Gastrocnemius medialis (tissue), 4 donors: ENCODE results near the gene NPY4R. TPM values are rescaled to one million over a fixed set of nuclear protein-coding genes. Genes with fewer than 3 reads are reported as not detected.
"Not testable (repeated sequence)": the region's sequence is repeated elsewhere in the genome, so short reads cannot be mapped to it uniquely, and the experiment has no call there.

Experiments used
- ATAC-seq, 2 donors: fragments of 150-250 bp; one replicate each; pipeline ENCODE4 v1.9.1; 2016
- DNase-seq, 2 donors: peaks; one replicate each; pipeline ENCODE4 v3.0.0-alpha.2; 2019
- H3K27ac ChIP-seq, 4 donors: fragments of 200-600 bp; sonication (generic); 1 replicate in 1 of 4; 2 replicates in 3 of 4; pipeline ENCODE4 v1.5.1; 2016 to 2018; ENCODE audit warnings: mild to moderate bottlenecking in 2 of 4, moderate library complexity in 1 of 4
- H3K27me3 ChIP-seq, 3 donors: fragments of 200-600 bp; sonication (generic) in 2 of 3; 1 replicate in 1 of 3; 2 replicates in 2 of 3; pipeline versions ENCODE4 v1.5.1 to v1.6.0; 2016 to 2019; ENCODE audit warnings: mild to moderate bottlenecking in 1 of 3, moderate library complexity in 1 of 3
- H3K36me3 ChIP-seq, 2 donors: fragments of 200-600 bp; sonication (generic) in 1 of 2; one replicate each; pipeline ENCODE4 v1.5.1; 2017 to 2018
- H3K4me1 ChIP-seq, 2 donors: fragments of 200-600 bp; sonication (generic) in 1 of 2; one replicate each; pipeline ENCODE4 v1.5.1; 2016 to 2017; ENCODE audit warnings: mild to moderate bottlenecking in 2 of 2
- H3K4me3 ChIP-seq, 4 donors: fragments of 200-600 bp; sonication (generic) in 3 of 4; 1 replicate in 1 of 4; 2 replicates in 3 of 4; pipeline ENCODE4 v1.5.1; 2016 to 2019; ENCODE audit warnings: mild to moderate bottlenecking in 2 of 4
- H3K9me3 ChIP-seq, 3 donors: fragments of 200-600 bp; sonication (generic) in 2 of 3; 1 replicate in 1 of 3; 2 replicates in 2 of 3; pipeline ENCODE4 v1.5.1; 2016 to 2019
- in situ Hi-C, 4 donors: fragments of 200-750 bp; cut with MboI; loops; one replicate each; pipeline versions ENCODE4 v1.15.0 to v1.8.0; 2017; ENCODE audit warnings: low sequenced_read_pairs in 4 of 4
- intact Hi-C: fragments of 100-400 bp; cut with DNase I; formaldehyde crosslinking; loops from one replicate; pipeline ENCODE4 v1.15.1; 2023; ENCODE audit warnings: low total_unique reads
- total RNA-seq, 4 donors: library from RNA; depleted of rRNA; stranded (reverse); fragments of >200 nt; gene quantifications; one replicate each; pipeline versions ENCODE4 v1.1.0 to v1.2.3, GENCODE V29; 2016

Gene NPY4R
- total RNA-seq, 4 donors from 2014 or later = not detected

- ATAC-seq, H3K27ac ChIP-seq, in situ Hi-C loops: not testable (repeated sequence)
Observed at GRCh38 chr10:46462276-46462675, 3.5 kb downstream of the NPY4R start.

GRCh38 chr10:46459579-46459978 lies 6.2 kb downstream of the NPY4R start:
- H3K27me3 ChIP-seq, ATAC-seq, H3K4me1 ChIP-seq, H3K9me3 ChIP-seq, DNase-seq, in situ Hi-C loops, H3K27ac ChIP-seq, H3K36me3 ChIP-seq, intact Hi-C loops, H3K4me3 ChIP-seq: not testable (repeated sequence)

More at GRCh38 chr10:46462276-46462675, 3.5 kb downstream of the NPY4R start:
- H3K4me1 ChIP-seq, DNase-seq, H3K36me3 ChIP-seq, H3K4me3 ChIP-seq, H3K9me3 ChIP-seq, H3K27me3 ChIP-seq, intact Hi-C loops: not testable (repeated sequence)

- H3K36me3 ChIP-seq, H3K4me1 ChIP-seq, in situ Hi-C loops, DNase-seq, H3K4me3 ChIP-seq, H3K27ac ChIP-seq, intact Hi-C loops, H3K27me3 ChIP-seq, H3K9me3 ChIP-seq, ATAC-seq: not testable (repeated sequence)
Observed at GRCh38 chr10:46457071-46457470, 8.7 kb downstream of the NPY4R start.

- ATAC-seq, in situ Hi-C loops: not testable (repeated sequence)
Observed at GRCh38 chr10:46455992-46456391, 9.8 kb downstream of the NPY4R start.

GRCh38 chr10:46451365-46451764 lies 14.4 kb downstream of the NPY4R start:
- H3K36me3 ChIP-seq, H3K9me3 ChIP-seq, H3K27me3 ChIP-seq, intact Hi-C loops, DNase-seq, ATAC-seq, H3K27ac ChIP-seq, in situ Hi-C loops, H3K4me1 ChIP-seq, H3K4me3 ChIP-seq: not testable (repeated sequence)

More at GRCh38 chr10:46455992-46456391, 9.8 kb downstream of the NPY4R start:
- DNase-seq, H3K4me1 ChIP-seq, H3K4me3 ChIP-seq, H3K36me3 ChIP-seq, H3K27me3 ChIP-seq, intact Hi-C loops, H3K9me3 ChIP-seq, H3K27ac ChIP-seq: not testable (repeated sequence)

GRCh38 chr10:46450829-46451228 lies 14.9 kb downstream of the NPY4R start:
- H3K36me3 ChIP-seq, H3K4me1 ChIP-seq, in situ Hi-C loops, H3K9me3 ChIP-seq, intact Hi-C loops, DNase-seq, ATAC-seq, H3K27me3 ChIP-seq, H3K27ac ChIP-seq, H3K4me3 ChIP-seq: not testable (repeated sequence)

- intact Hi-C loops, H3K27ac ChIP-seq, H3K4me3 ChIP-seq, DNase-seq, ATAC-seq, H3K36me3 ChIP-seq, H3K4me1 ChIP-seq, H3K9me3 ChIP-seq, H3K27me3 ChIP-seq, in situ Hi-C loops: not testable (repeated sequence)
Observed at GRCh38 chr10:46447439-46447838, 18.3 kb downstream of the NPY4R start.

GRCh38 chr10:46445389-46446122 lies 20.2 kb downstream of the NPY4R start:
- intact Hi-C loops = not testable (repeated sequence)

GRCh38 chr10:46443422-46443821 lies 22.3 kb downstream of the NPY4R start:
- ATAC-seq, H3K27ac ChIP-seq, H3K4me1 ChIP-seq: not testable (repeated sequence)

More at GRCh38 chr10:46445389-46446122, 20.2 kb downstream of the NPY4R start:
- in situ Hi-C loops, H3K27me3 ChIP-seq, H3K36me3 ChIP-seq, H3K9me3 ChIP-seq, H3K4me1 ChIP-seq, ATAC-seq, DNase-seq, H3K4me3 ChIP-seq, H3K27ac ChIP-seq: not testable (repeated sequence)

GRCh38 chr10:46442706-46443275 lies 23.0 kb downstream of the NPY4R start:
- H3K4me3 ChIP-seq, H3K27me3 ChIP-seq, H3K4me1 ChIP-seq, ATAC-seq, H3K9me3 ChIP-seq, in situ Hi-C loops, H3K36me3 ChIP-seq, intact Hi-C loops, H3K27ac ChIP-seq, DNase-seq: not testable (repeated sequence)

More at GRCh38 chr10:46443422-46443821, 22.3 kb downstream of the NPY4R start:
- H3K4me3 ChIP-seq, H3K9me3 ChIP-seq, H3K36me3 ChIP-seq, intact Hi-C loops, in situ Hi-C loops, H3K27me3 ChIP-seq, DNase-seq: not testable (repeated sequence)

GRCh38 chr10:46441837-46442278 lies 23.9 kb downstream of the NPY4R start:
- H3K36me3 ChIP-seq, DNase-seq, H3K4me3 ChIP-seq, H3K27me3 ChIP-seq, ATAC-seq, intact Hi-C loops, H3K4me1 ChIP-seq, H3K9me3 ChIP-seq, H3K27ac ChIP-seq, in situ Hi-C loops: not testable (repeated sequence)

GRCh38 chr10:46440942-46441341 lies 24.8 kb downstream of the NPY4R start:
- H3K27me3 ChIP-seq, H3K36me3 ChIP-seq, in situ Hi-C loops, H3K4me3 ChIP-seq, DNase-seq, H3K27ac ChIP-seq, intact Hi-C loops, H3K4me1 ChIP-seq, ATAC-seq, H3K9me3 ChIP-seq: not testable (repeated sequence)
